K562 (cell line): Measurements from ENCODE around the gene TMEM72. TPM values are rescaled to one million over a fixed set of nuclear protein-coding genes. Genes with fewer than 3 reads are reported as not detected.

ENCODE experiments used
- ATAC-seq: fragments of 200-7000 bp; cut with Tn5 transposase; 3 replicates; pipeline ENCODE4 v1.9.1; 2020; ENCODE audit warnings: moderate library complexity
- BruUV-seq: library from RNA; stranded (reverse); fragments of 400-500 nt; replicated peaks from 2 replicates; lab custom pipeline; 2021; lab: Mats Ljungman, UMichigan
- CTCF ChIA-PET: fragments of 300-600 bp; formaldehyde crosslinking; extraction: SDS; loops from one replicate; lab custom pipeline; 2021; ENCODE audit warnings: low intra/inter-chr PET ratio; lab: Yijun Ruan, JAX
- POLR2A ChIA-PET: fragments of 300-600, 350-650 bp; sonication (Branson Sonifier 250); formaldehyde crosslinking; extraction: SDS; loops from one replicate; lab custom pipeline; 2021; ENCODE audit warnings: antibody characterized with exemption, inconsistent platforms; lab: Yijun Ruan, JAX
- DNase-seq, 4 experiments: peaks; one replicate each; pipeline versions ENCODE4 v3.0.0 to v3.0.0-alpha.2; 2011 to 2018; ENCODE audit warnings: low spot score in 3 of 4, mixed read lengths in 3 of 4; ENCODE audit errors: extremely low read depth in 1 of 4
- FAIRE-seq: peaks from 2 replicates; lab custom pipeline; 2011; peaks lifted over from hg19 to GRCh38; lab: Jason Lieb, UNC
- H2AFZ ChIP-seq: 2 replicates; pipeline ENCODE4 v1.6.0; 2011; ENCODE audit warnings: low read depth, low read length, control low read depth, inconsistent platforms
- H3K27ac ChIP-seq: fragments of 200-600 bp; 3 replicates; pipeline ENCODE4 v1.8.0; 2011; ENCODE audit warnings: low read depth, mild to moderate bottlenecking, control low read depth, inconsistent platforms, low read length, moderate library complexity, mixed read lengths; ENCODE audit errors: extremely low read depth
- H3K27me3 ChIP-seq, 2 experiments: fragments of 300-600 bp in 1 of 2; 2 replicates in 1 of 2; 3 replicates in 1 of 2; pipeline versions ENCODE4 v1.6.0 to v1.8.0; 2011; ENCODE audit warnings: inconsistent platforms in 2 of 2, low read length in 2 of 2, mild to moderate bottlenecking in 1 of 2, mixed read lengths in 1 of 2, moderate library complexity in 1 of 2; ENCODE audit not compliant: control insufficient read depth in 2 of 2, insufficient read depth in 2 of 2
- H3K36me3 ChIP-seq: fragments of 300-600 bp; 3 replicates; pipeline ENCODE4 v1.8.0; 2011; ENCODE audit warnings: mild to moderate bottlenecking, low read length, inconsistent platforms; ENCODE audit not compliant: control insufficient read depth, insufficient read depth
- H3K4me1 ChIP-seq, 2 experiments: fragments of 200-600 bp in 1 of 2; replicated peaks in 1 of 2; 2 replicates in 1 of 2; 3 replicates in 1 of 2; pipeline versions ENCODE4 v1.5.1 to v1.8.0; 2011; ENCODE audit warnings: inconsistent platforms in 2 of 2, low read length in 2 of 2, mild to moderate bottlenecking in 1 of 2, mixed read lengths in 1 of 2, moderate library complexity in 1 of 2; ENCODE audit not compliant: control insufficient read depth in 2 of 2, insufficient read depth in 2 of 2
- H3K4me2 ChIP-seq: 2 replicates; pipeline ENCODE4 v1.6.1; 2011; ENCODE audit warnings: low read length, control low read depth, inconsistent platforms, mixed read lengths; ENCODE audit not compliant: insufficient read depth
- H3K4me3 ChIP-seq: fragments of 200-600 bp; sonication (generic), shearing (Covaris generic); 2 replicates; pipeline ENCODE4 v1.5.1; 2016; ENCODE audit warnings: control low read depth, inconsistent platforms
- H3K79me2 ChIP-seq: fragments of 200-600 bp; 3 replicates; pipeline ENCODE4 v1.8.0; 2011; ENCODE audit warnings: low read length, inconsistent platforms; ENCODE audit not compliant: control insufficient read depth, insufficient read depth
- H3K9ac ChIP-seq, 2 experiments: 2 replicates each; pipeline versions ENCODE4 v1.6.0 to v1.6.1; 2011; ENCODE audit warnings: low read depth in 2 of 2, low read length in 2 of 2, control low read depth in 1 of 2, inconsistent platforms in 1 of 2, mild to moderate bottlenecking in 1 of 2, mixed read lengths in 1 of 2; ENCODE audit not compliant: insufficient read depth in 1 of 2
- H3K9me1 ChIP-seq: one replicate; pipeline ENCODE4 v1.6.0; 2011; ENCODE audit warnings: inconsistent platforms, mild to moderate bottlenecking, low read length, moderate library complexity; ENCODE audit not compliant: control insufficient read depth, insufficient read depth
- H3K9me3 ChIP-seq: replicated peaks from 2 replicates; pipeline ENCODE4 v1.5.1; 2011; ENCODE audit warnings: low read depth, low read length, inconsistent platforms; ENCODE audit not compliant: control insufficient read depth, insufficient read depth
- H4K20me1 ChIP-seq: replicated peaks from 2 replicates; pipeline ENCODE4 v1.6.1; 2011; ENCODE audit warnings: low read length, inconsistent platforms, mixed read lengths; ENCODE audit not compliant: control insufficient read depth, insufficient read depth
- ETS2 ChIP-seq: IDR thresholded peaks from 2 replicates; pipeline ENCODE4 v1.6.1; 2016; ENCODE audit warnings: borderline replicate concordance, missing genetic modification characterization, mild to moderate bottlenecking, moderate library complexity, missing compliant biosample characterization; ENCODE audit not compliant: poor library complexity, severe bottlenecking
- EWSR1 ChIP-seq: fragments of 450-650 bp; IDR thresholded peaks from 2 replicates; pipeline ENCODE4 v1.6.1; 2018; ENCODE audit warnings: borderline replicate concordance, mild to moderate bottlenecking, low read depth, moderate library complexity; ENCODE audit not compliant: partially characterized antibody
- HNRNPLL ChIP-seq: fragments of 200-400 bp; formaldehyde crosslinking; IDR thresholded peaks from 2 replicates; pipeline ENCODE4 v1.6.1; 2017; ENCODE audit warnings: low read length, low read depth, mild to moderate bottlenecking; ENCODE audit not compliant: poor library complexity, severe bottlenecking
- HNRNPUL1 ChIP-seq: fragments of 200-400 bp; formaldehyde crosslinking; IDR thresholded peaks from 2 replicates; pipeline ENCODE4 v1.6.1; 2017; ENCODE audit warnings: low read length
- KDM4B ChIP-seq, 2 experiments: fragments of 450-650 bp in 1 of 2; sonication (generic) in 1 of 2; IDR thresholded peaks; 2 replicates each; pipeline ENCODE4 v1.6.1; 2016 to 2017; ENCODE audit warnings: borderline replicate concordance in 2 of 2, antibody characterized with exemption in 1 of 2, low read depth in 1 of 2, mild to moderate bottlenecking in 1 of 2
- MEIS2 ChIP-seq: fragments of 450-650 bp; IDR thresholded peaks from 2 replicates; pipeline ENCODE4 v1.6.1; 2014; ENCODE audit warnings: mild to moderate bottlenecking; ENCODE audit not compliant: partially characterized antibody
- NRF1 ChIP-seq, 2 experiments: fragments of 450-650 bp; IDR thresholded peaks in 1 of 2; conservative IDR thresholded peaks in 1 of 2; 2 replicates each; pipeline ENCODE4 v1.6.1; 2014; ENCODE audit warnings: mild to moderate bottlenecking in 2 of 2
- RAD21 ChIP-seq, 2 experiments: fragments of 250-450 bp in 1 of 2; fragments of 450-650 bp in 1 of 2; sonication (Bioruptor Pico) in 1 of 2; formaldehyde crosslinking in 1 of 2; IDR thresholded peaks in 1 of 2; conservative IDR thresholded peaks in 1 of 2; 2 replicates each; pipeline versions ENCODE4 v1.4.0 to v1.8.0; 2020 to 2022; ENCODE audit warnings: mild to moderate bottlenecking in 2 of 2, moderate library complexity in 1 of 2
- ZNF232 ChIP-seq: sonication (generic); formaldehyde crosslinking; IDR thresholded peaks from 2 replicates; pipeline ENCODE4 v1.8.0; 2022; ENCODE audit warnings: mild to moderate bottlenecking, missing genetic modification reagents
- ZNF282 ChIP-seq: sonication (generic); formaldehyde crosslinking; IDR thresholded peaks from 2 replicates; pipeline ENCODE4 v1.8.1; 2023; ENCODE audit warnings: missing genetic modification reagents
- whole genome bisulfite sequencing: fragments of 100-300 bp; shearing (Covaris generic); methylation state at CpG from one replicate; pipeline ENCODE4 v1.1.6; 2016; ENCODE audit warnings: low coverage, mixed read lengths; ENCODE audit not compliant: insufficient coverage; ENCODE audit errors: missing lambda C conversion rate; 5-methylcytosine and 5-hydroxymethylcytosine counted together
- in situ Hi-C: fragments of 300-500 bp; cut with MboI; formaldehyde crosslinking; loops from 4 replicates; pipeline ENCODE4 v1.15.0; 2018; ENCODE audit warnings: inconsistent platforms, mixed read lengths
- intact Hi-C: fragments of 100-400 bp; cut with micrococcal nuclease; formaldehyde crosslinking; loops from 2 replicates; pipeline ENCODE4 v1.14.2; 2022
- polyA plus RNA-seq, 8 experiments: library from polyadenylated mRNA; depleted of rRNA in 4 of 8; stranded (reverse) in 5 of 8; unstranded in 3 of 8; fragments of >200 nt; fragmentation: Nextera tagmentation in 2 of 8; fragmentation: Illumina TruSeq in 1 of 8; extraction: Ambion mirVana in 2 of 8; extraction: Trizol in 1 of 8; gene quantifications; 2 replicates each; pipeline versions ENCODE4 v1.2.1 to v1.2.3, GENCODE V29; 2011 to 2014; ENCODE audit warnings: inconsistent platforms in 1 of 8, missing spikeins in 1 of 8
- total RNA-seq, 7 experiments: library from RNA; depleted of rRNA in 6 of 7; stranded (reverse); fragments of >200 nt in 6 of 7; fragmentation: Illumina TruSeq in 2 of 7; extraction: Trizol in 2 of 7; gene quantifications; 2 replicates each; pipeline versions ENCODE4 v1.2.1 to v1.2.3, GENCODE V29; 2011 to 2021; ENCODE audit warnings: low replicate concordance in 1 of 7
- TF ChIP-seq, protein P1 (sequence below): fragments of 450-650 bp; IDR thresholded peaks from 2 replicates; pipeline ENCODE4 v1.6.1; 2016; ENCODE audit warnings: antibody characterized with exemption
- TF ChIP-seq, protein P2 (sequence below), 2 experiments: IDR thresholded peaks; 2 replicates each; pipeline ENCODE4 v1.6.1; 2011; ENCODE audit warnings: borderline replicate concordance in 1 of 2, control low read depth in 1 of 2, low read depth in 1 of 2, low read length in 1 of 2, mild to moderate bottlenecking in 1 of 2, mixed read lengths in 1 of 2, moderate library complexity in 1 of 2; ENCODE audit not compliant: insufficient read depth in 1 of 2, insufficient read length in 1 of 2, poor library complexity in 1 of 2, severe bottlenecking in 1 of 2; ENCODE audit errors: extremely low read depth in 1 of 2
- TF ChIP-seq, protein P3 (sequence below), 3 experiments: IDR thresholded peaks in 2 of 3; conservative IDR thresholded peaks in 1 of 3; 2 replicates each; pipeline ENCODE4 v1.5.1; 2011 to 2012; ENCODE audit warnings: low read length in 3 of 3, mild to moderate bottlenecking in 3 of 3, control low read depth in 2 of 3, improper control_type of control experiment in 1 of 3, inconsistent platforms in 1 of 3, low read depth in 1 of 3, mixed read lengths in 1 of 3, moderate library complexity in 1 of 3; ENCODE audit not compliant: insufficient read depth in 2 of 3

The TMEM72 gene
- total and polyA plus RNA-seq, 9 of the 15 experiments (the other 6 are each of a cell fraction or from before 2014, with no cell fraction given), result not detected

DNA sequence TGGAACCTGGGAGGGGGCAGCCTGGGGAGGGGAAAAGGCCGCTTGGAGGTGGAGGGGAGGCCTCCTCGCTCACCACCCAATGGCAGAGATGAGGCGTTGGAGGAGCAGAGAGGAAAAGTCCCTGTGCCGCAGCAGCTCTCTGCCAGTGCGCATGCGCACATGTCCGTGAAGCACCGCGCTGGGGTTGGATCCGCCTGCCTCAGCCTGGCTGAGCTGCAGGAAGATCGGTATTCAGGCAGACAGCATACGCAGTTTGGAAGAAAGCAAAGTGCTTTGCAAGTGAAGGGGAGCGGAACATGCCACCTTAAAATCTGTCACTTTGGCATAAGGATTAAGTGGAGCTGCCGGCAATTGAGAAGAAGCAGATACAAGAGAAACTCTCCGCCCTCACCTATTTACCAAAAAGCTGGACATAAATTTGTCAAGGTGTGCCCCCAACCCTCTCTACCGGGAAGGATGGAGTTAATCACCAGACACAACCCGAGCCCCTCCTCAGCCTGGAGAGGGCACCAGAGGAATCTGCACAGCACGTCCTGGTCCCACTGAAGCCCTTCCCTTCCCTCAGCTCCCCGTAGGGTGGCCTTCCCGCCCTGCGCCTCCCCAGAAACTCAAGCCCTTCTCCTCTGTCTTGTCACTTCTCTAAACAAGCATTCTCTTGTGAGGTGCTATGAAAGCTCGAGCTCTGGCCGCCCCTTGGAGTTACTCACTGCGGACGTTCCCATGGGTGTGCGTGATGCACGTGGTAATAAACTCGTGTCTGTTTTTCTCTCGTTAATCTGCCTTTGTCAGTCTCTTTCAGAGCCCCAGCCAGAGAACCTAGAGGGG lies 32.2 kb upstream of the TMEM72 start:
- in situ Hi-C loops, result no loop called here
- intact Hi-C loops, result loop anchor here (2.0 to 5.0 kb wide), 2 partner anchors 46 to 98 kb away; partner anchors contain the start of gene DEPP1
- Histone ChIP-seq H3K4me2 (peak overlapping the region; percentile 24; the same call in 1 of the 2 replicates), H3K4me1 (peaks cover 0 to 4% of the 10 kb centered on the region in 2 experiments; a peak in 2 of 5 replicates), H3K9ac (no peak overlapping the region), H3K36me3 (no peaks in the 10 kb centered on the region), H4K20me1 (peaks cover 7% of the 10 kb centered on the region; the same call in 1 of the 2 replicates), H3K4me3 (no peak overlapping the region), H2AFZ (peak overlapping the region; percentile 52), H3K27me3 (peaks cover 30 to 74% of the 10 kb centered on the region in 2 experiments), H3K79me2 (no peaks in the 10 kb centered on the region), H3K9me1 (no peaks in the 10 kb centered on the region), H3K9me3 (no peaks in the 10 kb centered on the region), H3K27ac (no peak overlapping the region; the same call in 2 of the 3 replicates)
- ChIA-PET POLR2A (interaction anchor here (0.7 to 0.8 kb wide), 2 partner anchors 10 to 62 kb away, joined by 3 to 5 read pairs; no protein-coding TSS in a partner anchor), CTCF (no interaction called here)
- BruUV-seq, result no TSS peak
- WGBS, result 16% methylated on average over 29 of the region's 29 CpGs
- FAIRE-seq (peak; percentile 49), DNase-seq (peak; percentile 51 to 73 (median 68)), ATAC-seq (peak; percentile 74)
- no peak for TF ChIP-seq EWSR1
- TF ChIP-seq ETS2 (tag), result no peak
- TF ChIP-seq, protein P1, sequence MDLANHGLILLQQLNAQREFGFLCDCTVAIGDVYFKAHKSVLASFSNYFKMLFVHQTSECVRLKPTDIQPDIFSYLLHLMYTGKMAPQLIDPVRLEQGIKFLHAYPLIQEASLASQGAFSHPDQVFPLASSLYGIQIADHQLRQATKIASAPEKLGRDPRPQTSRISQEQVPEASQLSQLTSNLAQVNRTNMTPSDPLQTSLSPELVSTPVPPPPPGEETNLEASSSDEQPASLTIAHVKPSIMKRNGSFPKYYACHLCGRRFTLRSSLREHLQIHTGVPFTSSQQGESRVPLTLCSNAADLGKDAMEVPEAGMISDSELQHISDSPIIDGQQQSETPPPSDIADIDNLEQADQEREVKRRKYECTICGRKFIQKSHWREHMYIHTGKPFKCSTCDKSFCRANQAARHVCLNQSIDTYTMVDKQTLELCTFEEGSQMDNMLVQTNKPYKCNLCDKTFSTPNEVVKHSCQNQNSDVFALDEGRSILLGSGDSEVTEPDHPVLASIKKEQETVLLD, result peak; percentile 89
- no peak for TF ChIP-seq ZNF282 (CRISPR knock-in tag)
- peak; percentile 34 for TF ChIP-seq MEIS2
- no peak for TF ChIP-seq HNRNPUL1
- TF ChIP-seq HNRNPLL, result peak; percentile 55
- TF ChIP-seq ZNF232 (CRISPR knock-in tag), result no peak
- TF ChIP-seq, protein P2, sequence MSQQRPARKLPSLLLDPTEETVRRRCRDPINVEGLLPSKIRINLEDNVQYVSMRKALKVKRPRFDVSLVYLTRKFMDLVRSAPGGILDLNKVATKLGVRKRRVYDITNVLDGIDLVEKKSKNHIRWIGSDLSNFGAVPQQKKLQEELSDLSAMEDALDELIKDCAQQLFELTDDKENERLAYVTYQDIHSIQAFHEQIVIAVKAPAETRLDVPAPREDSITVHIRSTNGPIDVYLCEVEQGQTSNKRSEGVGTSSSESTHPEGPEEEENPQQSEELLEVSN (IDR thresholded peaks at IDR 0.05; ENCODE audit: borderline replicate concordance in 1 of 2, extremely low read depth in 1 of 2, insufficient read depth in 1 of 2, insufficient read length in 1 of 2, low read depth in 1 of 2, low read length in 1 of 2, poor library complexity in 1 of 2, severe bottlenecking in 1 of 2), result peak in 1 of 2 experiments; percentile 56
- TF ChIP-seq KDM4B (IDR thresholded peaks at IDR 0.05; ENCODE audit: borderline replicate concordance in 2 of 2, low read depth in 1 of 2), result no peak
- TF ChIP-seq, protein P3, sequence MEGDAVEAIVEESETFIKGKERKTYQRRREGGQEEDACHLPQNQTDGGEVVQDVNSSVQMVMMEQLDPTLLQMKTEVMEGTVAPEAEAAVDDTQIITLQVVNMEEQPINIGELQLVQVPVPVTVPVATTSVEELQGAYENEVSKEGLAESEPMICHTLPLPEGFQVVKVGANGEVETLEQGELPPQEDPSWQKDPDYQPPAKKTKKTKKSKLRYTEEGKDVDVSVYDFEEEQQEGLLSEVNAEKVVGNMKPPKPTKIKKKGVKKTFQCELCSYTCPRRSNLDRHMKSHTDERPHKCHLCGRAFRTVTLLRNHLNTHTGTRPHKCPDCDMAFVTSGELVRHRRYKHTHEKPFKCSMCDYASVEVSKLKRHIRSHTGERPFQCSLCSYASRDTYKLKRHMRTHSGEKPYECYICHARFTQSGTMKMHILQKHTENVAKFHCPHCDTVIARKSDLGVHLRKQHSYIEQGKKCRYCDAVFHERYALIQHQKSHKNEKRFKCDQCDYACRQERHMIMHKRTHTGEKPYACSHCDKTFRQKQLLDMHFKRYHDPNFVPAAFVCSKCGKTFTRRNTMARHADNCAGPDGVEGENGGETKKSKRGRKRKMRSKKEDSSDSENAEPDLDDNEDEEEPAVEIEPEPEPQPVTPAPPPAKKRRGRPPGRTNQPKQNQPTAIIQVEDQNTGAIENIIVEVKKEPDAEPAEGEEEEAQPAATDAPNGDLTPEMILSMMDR (IDR thresholded peaks at IDR 0.05 in 2 of 3, conservative IDR thresholded peaks at IDR 0.05 in 1 of 3; ENCODE audit: insufficient read depth in 2 of 3, low read depth in 1 of 3, low read length in 3 of 3), result peak in 2 of 3 experiments; percentile 20 to 32; a peak in 2 of 6 replicates
- TF ChIP-seq NRF1 (conservative IDR thresholded peaks at IDR 0.05 in 1 of 2, IDR thresholded peaks at IDR 0.05 in 1 of 2), result peak; percentile 92 to 93
- peak; percentile 31 to 47; a peak in 3 of 4 replicates for TF ChIP-seq RAD21 (CRISPR knock-in tag; conservative IDR thresholded peaks at IDR 0.05 in 1 of 2, IDR thresholded peaks at IDR 0.05 in 1 of 2)
